Measurements from ENCODE around the gene ETNK2. TPM values are rescaled to one million over a fixed set of nuclear protein-coding genes. Genes with fewer than 3 reads are reported as not detected.

The ETNK2 gene
- total RNA-seq, 2 donors from 2014 or later: 0.50 to 0.67 TPM

GRCh38 chr1:204167730-204168129 is 15.9 kb upstream of the ETNK2 start:
- H3K27ac Mint-ChIP-seq: no peak overlapping the region
- no peak for ATAC-seq
- H3K4me1 Mint-ChIP-seq (ENCODE audit: low read depth in 2 of 2): no peaks in the 10 kb centered on the region
- peaks cover 6 to 11% of the 10 kb centered on the region in 2 donors for H3K27me3 Mint-ChIP-seq
- peaks cover 17% of the 10 kb centered on the region for H3K36me3 Mint-ChIP-seq
- H3K9me3 Mint-ChIP-seq: peaks cover 4% of the 10 kb centered on the region
- no peak for DNase-seq (ENCODE audit: low spot score)
- no peak overlapping the region for H3K4me3 Mint-ChIP-seq

GRCh38 chr1:204166219-204166618 is 14.4 kb upstream of the ETNK2 start, which contains the start of gene REN:
REN (minus strand) TSS chr1:204166337; CDS start chr1:204166293, 44 bp downstream.
- Mint-ChIP-seq H3K4me3 (no peak within 1 kb of the TSS), H3K9me3 (peaks cover 4% of the 10 kb centered on the region), H3K4me1 (ENCODE audit: low read depth in 2 of 2) (no peaks in the 10 kb centered on the region), H3K27me3 (peaks cover 6 to 8% of the 10 kb centered on the region in 2 donors), H3K36me3 (peaks cover 12% of the 10 kb centered on the region), H3K27ac (no peak within 1 kb of the TSS)
- ATAC-seq (no peak), DNase-seq (ENCODE audit: low spot score) (no peak)

- H3K9me3 Mint-ChIP-seq: no peaks in the 10 kb centered on the region
Measured at GRCh38 chr1:204162494-204163074, 10.7 kb upstream of the ETNK2 start.

GRCh38 chr1:204161609-204162493 is 10.0 kb upstream of the ETNK2 start:
- Mint-ChIP-seq H3K4me1 (ENCODE audit: low read depth in 2 of 2) (no peaks in the 10 kb centered on the region), H3K27me3 (peaks cover 0 to 4% of the 10 kb centered on the region in 2 donors), H3K4me3 (no peak overlapping the region), H3K9me3 (no peaks in the 10 kb centered on the region), H3K27ac (no peak overlapping the region), H3K36me3 (no peaks in the 10 kb centered on the region)
- ATAC-seq: no peak
- no peak for DNase-seq (ENCODE audit: low spot score)

More at GRCh38 chr1:204162494-204163074, 10.7 kb upstream of the ETNK2 start:
- Mint-ChIP-seq H3K4me3 (no peak overlapping the region), H3K36me3 (no peaks in the 10 kb centered on the region), H3K27me3 (peaks cover 4 to 8% of the 10 kb centered on the region in 2 donors), H3K27ac (no peak overlapping the region), H3K4me1 (ENCODE audit: low read depth in 2 of 2) (no peaks in the 10 kb centered on the region)
- ATAC-seq: peak; percentile 81 to 84
- peak; percentile 77 for DNase-seq (ENCODE audit: low spot score)

- H3K9me3 Mint-ChIP-seq: no peaks in the 10 kb centered on the region
- H3K4me3 Mint-ChIP-seq: no peak overlapping the region
- no peak for DNase-seq (ENCODE audit: low spot score)
- H3K36me3 Mint-ChIP-seq: no peaks in the 10 kb centered on the region
- peaks cover 0 to 8% of the 10 kb centered on the region in 2 donors for H3K27me3 Mint-ChIP-seq
- no peak overlapping the region for H3K27ac Mint-ChIP-seq
- ATAC-seq: no peak
- no peaks in the 10 kb centered on the region for H3K4me1 Mint-ChIP-seq (ENCODE audit: low read depth in 2 of 2)
Measured at GRCh38 chr1:204157962-204158361, 6.1 kb upstream of the ETNK2 start.

GRCh38 chr1:204155881-204156280 is 4.0 kb upstream of the ETNK2 start:
- Mint-ChIP-seq H3K9me3 (no peaks in the 10 kb centered on the region), H3K36me3 (no peaks in the 10 kb centered on the region), H3K27ac (no peak overlapping the region)

GRCh38 chr1:204154568-204155255 is 2.9 kb upstream of the ETNK2 start:
- no peak for DNase-seq (ENCODE audit: low spot score)
- Mint-ChIP-seq H3K27me3 (peaks cover 0 to 8% of the 10 kb centered on the region in 2 donors), H3K36me3 (no peaks in the 10 kb centered on the region), H3K9me3 (no peaks in the 10 kb centered on the region), H3K4me3 (no peak overlapping the region), H3K4me1 (ENCODE audit: low read depth in 2 of 2) (peaks cover 0 to 7% of the 10 kb centered on the region in 2 donors), H3K27ac (no peak overlapping the region)
- ATAC-seq: no peak

More at GRCh38 chr1:204155881-204156280, 4.0 kb upstream of the ETNK2 start:
- peaks cover 0 to 3% of the 10 kb centered on the region in 2 donors for H3K4me1 Mint-ChIP-seq (ENCODE audit: low read depth in 2 of 2)
- no peak for DNase-seq (ENCODE audit: low spot score)
- H3K27me3 Mint-ChIP-seq: peaks cover 0 to 8% of the 10 kb centered on the region in 2 donors
- no peak overlapping the region for H3K4me3 Mint-ChIP-seq
- no peak for ATAC-seq

GRCh38 chr1:204153667-204154066 is 1.8 kb upstream of the ETNK2 start:
- Mint-ChIP-seq H3K4me1 (ENCODE audit: low read depth in 2 of 2) (peaks cover 0 to 7% of the 10 kb centered on the region in 2 donors), H3K4me3 (no peak overlapping the region), H3K27ac (no peak overlapping the region), H3K36me3 (no peaks in the 10 kb centered on the region), H3K9me3 (no peaks in the 10 kb centered on the region), H3K27me3 (peaks cover 0 to 8% of the 10 kb centered on the region in 2 donors)
- no peak for DNase-seq (ENCODE audit: low spot score)
- no peak for ATAC-seq

GRCh38 chr1:204152310-204153044 is 633 bp upstream of the ETNK2 start:
- peaks cover 0 to 7% of the 10 kb centered on the region in 2 donors for H3K4me1 Mint-ChIP-seq (ENCODE audit: low read depth in 2 of 2)
- no peak for ATAC-seq
- H3K4me3 Mint-ChIP-seq: peak overlapping the region; percentile 56
- H3K9me3 Mint-ChIP-seq: no peaks in the 10 kb centered on the region
- DNase-seq (ENCODE audit: low spot score): no peak
- H3K36me3 Mint-ChIP-seq: no peaks in the 10 kb centered on the region
- H3K27me3 Mint-ChIP-seq: peaks cover 0 to 8% of the 10 kb centered on the region in 2 donors
- H3K27ac Mint-ChIP-seq: no peak overlapping the region

- no peak for DNase-seq (ENCODE audit: low spot score)
- peaks cover 0 to 7% of the 10 kb centered on the region in 2 donors for H3K4me1 Mint-ChIP-seq (ENCODE audit: low read depth in 2 of 2)
- no peaks in the 10 kb centered on the region for H3K36me3 Mint-ChIP-seq
- H3K27ac Mint-ChIP-seq: no peak overlapping the region
- H3K27me3 Mint-ChIP-seq: peaks cover 0 to 6% of the 10 kb centered on the region in 2 donors
- no peaks in the 10 kb centered on the region for H3K9me3 Mint-ChIP-seq
- no peak for ATAC-seq
- peak overlapping the region; percentile 51 for H3K4me3 Mint-ChIP-seq
Measured at GRCh38 chr1:204150702-204151551, 917 bp downstream of the ETNK2 start.

GRCh38 chr1:204149635-204150565 is 1.9 kb downstream of the ETNK2 start:
- DNase-seq (ENCODE audit: low spot score): no peak
- no peak for ATAC-seq
- Mint-ChIP-seq H3K27ac (no peak overlapping the region), H3K4me3 (peak overlapping the region; percentile 51), H3K27me3 (peaks cover under 1 to 4% of the 10 kb centered on the region in 2 donors), H3K9me3 (no peaks in the 10 kb centered on the region), H3K36me3 (no peaks in the 10 kb centered on the region), H3K4me1 (ENCODE audit: low read depth in 2 of 2) (peaks cover 0 to 7% of the 10 kb centered on the region in 2 donors)

- peaks cover 7 to 9% of the 10 kb centered on the region in 2 donors for H3K27me3 Mint-ChIP-seq
- no peaks in the 10 kb centered on the region for H3K36me3 Mint-ChIP-seq
- no peak overlapping the region for H3K27ac Mint-ChIP-seq
- H3K4me1 Mint-ChIP-seq (ENCODE audit: low read depth in 2 of 2): peaks cover 0 to 7% of the 10 kb centered on the region in 2 donors
- no peak overlapping the region for H3K4me3 Mint-ChIP-seq
- no peak for ATAC-seq
- no peak for DNase-seq (ENCODE audit: low spot score)
- H3K9me3 Mint-ChIP-seq: no peaks in the 10 kb centered on the region
Measured at GRCh38 chr1:204149107-204149506, 2.7 kb downstream of the ETNK2 start.
